Measurements from ENCODE around the gene EXT2. TPM values are rescaled to one million over a fixed set of nuclear protein-coding genes. Genes with fewer than 3 reads are reported as not detected.
A peak's percentile ranks its signal among the peaks of the same experiment; 100 is the strongest.

The EXT2 gene
- total RNA-seq, 1 experiment from 2014 or later = 77.0 TPM

GRCh38 chr11:44165432-44165831, 70.0 kb downstream of the EXT2 start:
- H3K27ac ChIP-seq (ENCODE audit: low read length) = no peak overlapping the region
- H2AFZ ChIP-seq (ENCODE audit: low read length) = no peak overlapping the region
- H3K4me2 ChIP-seq (ENCODE audit: low read length) = no peak overlapping the region
- H3K9ac ChIP-seq (ENCODE audit: low read length) = no peak overlapping the region
- no peaks in the 10 kb centered on the region for H3F3A ChIP-seq (ENCODE audit: low read length, unreplicated experiment)
- H3K9me3 ChIP-seq (ENCODE audit: low read length) = no peaks in the 10 kb centered on the region
- H3K36me3 ChIP-seq (ENCODE audit: low read depth, low read length) = no peaks in the 10 kb centered on the region
- TF ChIP-seq EZH2phosphoT487 (IDR thresholded peaks at IDR 0.05; ENCODE audit: borderline replicate concordance, low read length) (no peak), CTCF (conservative IDR thresholded peaks at IDR 0.05; ENCODE audit: low read depth, low read length) (no peak), EZH2 (IDR thresholded peaks at IDR 0.05; ENCODE audit: low read length, unreplicated experiment) (no peak)
- BruUV-seq (replicated peaks) = no TSS peak
- DNase-seq (no peak), ATAC-seq (no peak)
- H3K4me3 ChIP-seq (ENCODE audit: low read length) = no peak overlapping the region
- POLR2A ChIA-PET (ENCODE audit: unreplicated experiment) = no interaction called here
- CTCF ChIA-PET = no interaction called here
- no peaks in the 10 kb centered on the region for H3K79me2 ChIP-seq (ENCODE audit: low read length)
- H3K27me3 ChIP-seq (ENCODE audit: low read length) = no peaks in the 10 kb centered on the region
- intact Hi-C loops (cut with micrococcal nuclease) = no loop called here
- H3K4me1 ChIP-seq (ENCODE audit: insufficient read depth, low read length) = no peaks in the 10 kb centered on the region
- no peaks in the 10 kb centered on the region for H3K9me2 ChIP-seq (replicated peaks; ENCODE audit: low read length)
- H4K20me1 ChIP-seq (ENCODE audit: low read length) = no peaks in the 10 kb centered on the region

GRCh38 chr11:44167046-44167445, 71.6 kb downstream of the EXT2 start:
- Histone ChIP-seq H3K4me3 (ENCODE audit: low read length) (no peak overlapping the region), H4K20me1 (ENCODE audit: low read length) (no peaks in the 10 kb centered on the region), H3K27ac (ENCODE audit: low read length) (no peak overlapping the region), H2AFZ (ENCODE audit: low read length) (no peak overlapping the region), H3K9ac (ENCODE audit: low read length) (no peak overlapping the region), H3F3A (ENCODE audit: low read length, unreplicated experiment) (no peaks in the 10 kb centered on the region), H3K9me3 (ENCODE audit: low read length) (no peaks in the 10 kb centered on the region), H3K79me2 (ENCODE audit: low read length) (no peaks in the 10 kb centered on the region), H3K9me2 (replicated peaks; ENCODE audit: low read length) (no peaks in the 10 kb centered on the region), H3K36me3 (ENCODE audit: low read depth, low read length) (no peaks in the 10 kb centered on the region), H3K4me1 (ENCODE audit: insufficient read depth, low read length) (no peaks in the 10 kb centered on the region), H3K4me2 (ENCODE audit: low read length) (no peak overlapping the region), H3K27me3 (ENCODE audit: low read length) (no peaks in the 10 kb centered on the region)
- intact Hi-C loops (cut with micrococcal nuclease) = no loop called here
- no peak for TF ChIP-seq EZH2phosphoT487 (IDR thresholded peaks at IDR 0.05; ENCODE audit: borderline replicate concordance, low read length)
- no peak for TF ChIP-seq CTCF (conservative IDR thresholded peaks at IDR 0.05; ENCODE audit: low read depth, low read length)
- TF ChIP-seq EZH2 (IDR thresholded peaks at IDR 0.05; ENCODE audit: low read length, unreplicated experiment) = no peak
- ChIA-PET CTCF (interaction anchor here (0.6 kb wide), 1 partner anchor 30 kb away, joined by 3 read pairs; no protein-coding TSS in a partner anchor), POLR2A (ENCODE audit: unreplicated experiment) (no interaction called here)
- DNase-seq = no peak
- ATAC-seq = peak; percentile 78
- BruUV-seq (replicated peaks) = no TSS peak

DNA sequence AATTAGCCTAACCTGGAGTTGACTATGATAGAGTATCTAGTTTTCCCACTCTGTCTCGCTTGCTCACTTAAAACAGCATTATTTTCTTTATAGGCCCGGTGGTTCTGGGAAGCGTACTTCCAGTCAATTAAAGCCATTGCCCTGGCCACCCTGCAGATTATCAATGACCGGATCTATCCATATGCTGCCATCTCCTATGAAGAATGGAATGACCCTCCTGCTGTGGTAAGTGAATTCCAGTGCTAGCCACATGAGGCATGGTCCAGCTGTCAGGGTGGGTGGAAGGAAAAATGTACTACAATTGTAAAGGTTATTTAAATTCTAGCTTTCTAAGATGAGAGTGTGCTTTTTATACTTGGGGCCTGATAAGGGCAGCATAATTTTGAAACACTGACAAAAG, 76.0 kb downstream of the EXT2 start:
- no TSS peak for BruUV-seq (replicated peaks)
- ATAC-seq (no peak), DNase-seq (no peak)
- no peaks in the 10 kb centered on the region for H3K27me3 ChIP-seq (ENCODE audit: low read length)
- no peak overlapping the region for H3K4me2 ChIP-seq (ENCODE audit: low read length)
- no peak overlapping the region for H3K4me3 ChIP-seq (ENCODE audit: low read length)
- H4K20me1 ChIP-seq (ENCODE audit: low read length) = no peaks in the 10 kb centered on the region
- no peak overlapping the region for H3K9ac ChIP-seq (ENCODE audit: low read length)
- H3K9me2 ChIP-seq (replicated peaks; ENCODE audit: low read length) = no peaks in the 10 kb centered on the region
- ChIA-PET CTCF (no interaction called here), POLR2A (ENCODE audit: unreplicated experiment) (no interaction called here)
- TF ChIP-seq EZH2 (IDR thresholded peaks at IDR 0.05; ENCODE audit: low read length, unreplicated experiment) (no peak), EZH2phosphoT487 (IDR thresholded peaks at IDR 0.05; ENCODE audit: borderline replicate concordance, low read length) (no peak), CTCF (conservative IDR thresholded peaks at IDR 0.05; ENCODE audit: low read depth, low read length) (no peak)
- H3K79me2 ChIP-seq (ENCODE audit: low read length) = no peaks in the 10 kb centered on the region
- H3K4me1 ChIP-seq (ENCODE audit: insufficient read depth, low read length) = no peaks in the 10 kb centered on the region
- no peaks in the 10 kb centered on the region for H3K9me3 ChIP-seq (ENCODE audit: low read length)
- H2AFZ ChIP-seq (ENCODE audit: low read length) = no peak overlapping the region
- intact Hi-C loops (cut with micrococcal nuclease) = no loop called here
- no peaks in the 10 kb centered on the region for H3F3A ChIP-seq (ENCODE audit: low read length, unreplicated experiment)
- no peaks in the 10 kb centered on the region for H3K36me3 ChIP-seq (ENCODE audit: low read depth, low read length)
- H3K27ac ChIP-seq (ENCODE audit: low read length) = no peak overlapping the region
